ENCODE data around the gene ZNF653.
"Not testable (repeated sequence)": the region's sequence is repeated elsewhere in the genome, so short reads cannot be mapped to it uniquely, and the experiment has no call there.

ZNF653 gene

GRCh38 chr19:11461453-11461852 lies 44.2 kb downstream of the ZNF653 start:
- H3K27ac ChIP-seq (ENCODE audit: low read depth, low read length) = no peak overlapping the region
- peaks cover 14% of the 10 kb centered on the region for H3K4me1 ChIP-seq (ENCODE audit: control insufficient read depth, insufficient read depth, low read length)
- no peak overlapping the region for H3K4me3 ChIP-seq (ENCODE audit: low read depth, low read length)
- no peaks in the 10 kb centered on the region for H3K27me3 ChIP-seq (ENCODE audit: control insufficient read depth, insufficient read depth, low read length)
- H3K9ac ChIP-seq (ENCODE audit: low read length) = no peak overlapping the region
- H3K36me3 ChIP-seq (ENCODE audit: control insufficient read depth, insufficient read depth, low read length) = no peaks in the 10 kb centered on the region
- H3K9me3 ChIP-seq (ENCODE audit: control insufficient read depth, insufficient read depth, low read depth, low read length) = no peaks in the 10 kb centered on the region

GRCh38 chr19:11460207-11460606 lies 45.4 kb downstream of the ZNF653 start:
- Histone ChIP-seq H3K9me3 (ENCODE audit: control insufficient read depth, insufficient read depth, low read depth, low read length) (no peaks in the 10 kb centered on the region), H3K4me1 (ENCODE audit: control insufficient read depth, insufficient read depth, low read length) (peaks cover 6% of the 10 kb centered on the region), H3K27me3 (ENCODE audit: control insufficient read depth, insufficient read depth, low read length) (no peaks in the 10 kb centered on the region), H3K27ac (ENCODE audit: low read depth, low read length) (no peak overlapping the region), H3K9ac (ENCODE audit: low read length) (no peak overlapping the region), H3K36me3 (ENCODE audit: control insufficient read depth, insufficient read depth, low read length) (no peaks in the 10 kb centered on the region), H3K4me3 (ENCODE audit: low read depth, low read length) (no peak overlapping the region)

GRCh38 chr19:11458912-11459311 lies 46.7 kb downstream of the ZNF653 start:
- H3K9ac ChIP-seq (ENCODE audit: low read length); H3K4me3 ChIP-seq (ENCODE audit: low read depth, low read length); H3K27ac ChIP-seq (ENCODE audit: low read depth, low read length); H3K9me3 ChIP-seq (ENCODE audit: control insufficient read depth, insufficient read depth, low read depth, low read length); H3K27me3 ChIP-seq (ENCODE audit: control insufficient read depth, insufficient read depth, low read length); H3K4me1 ChIP-seq (ENCODE audit: control insufficient read depth, insufficient read depth, low read length); H3K36me3 ChIP-seq (ENCODE audit: control insufficient read depth, insufficient read depth, low read length): not testable (repeated sequence)

GRCh38 chr19:11458236-11458900 lies 47.3 kb downstream of the ZNF653 start:
- H3K27me3 ChIP-seq (ENCODE audit: control insufficient read depth, insufficient read depth, low read length) = no peaks in the 10 kb centered on the region

GRCh38 chr19:11457831-11458230 lies 47.8 kb downstream of the ZNF653 start:
- Histone ChIP-seq H3K27me3 (ENCODE audit: control insufficient read depth, insufficient read depth, low read length) (no peaks in the 10 kb centered on the region), H3K4me1 (ENCODE audit: control insufficient read depth, insufficient read depth, low read length) (peaks cover 13% of the 10 kb centered on the region), H3K9me3 (ENCODE audit: control insufficient read depth, insufficient read depth, low read depth, low read length) (no peaks in the 10 kb centered on the region), H3K27ac (ENCODE audit: low read depth, low read length) (no peak overlapping the region), H3K4me3 (ENCODE audit: low read depth, low read length) (no peak overlapping the region), H3K36me3 (ENCODE audit: control insufficient read depth, insufficient read depth, low read length) (no peaks in the 10 kb centered on the region), H3K9ac (ENCODE audit: low read length) (no peak overlapping the region)

More at GRCh38 chr19:11458236-11458900, 47.3 kb downstream of the ZNF653 start:
- H3K9ac ChIP-seq (ENCODE audit: low read length) = no peak overlapping the region
- H3K9me3 ChIP-seq (ENCODE audit: control insufficient read depth, insufficient read depth, low read depth, low read length) = no peaks in the 10 kb centered on the region
- peaks cover 8% of the 10 kb centered on the region for H3K4me1 ChIP-seq (ENCODE audit: control insufficient read depth, insufficient read depth, low read length)
- no peaks in the 10 kb centered on the region for H3K36me3 ChIP-seq (ENCODE audit: control insufficient read depth, insufficient read depth, low read length)
- H3K4me3 ChIP-seq (ENCODE audit: low read depth, low read length) = no peak overlapping the region
- H3K27ac ChIP-seq (ENCODE audit: low read depth, low read length) = no peak overlapping the region

- no peaks in the 10 kb centered on the region for H3K36me3 ChIP-seq (ENCODE audit: control insufficient read depth, insufficient read depth, low read length)
Observed at GRCh38 chr19:11457115-11457514, 48.5 kb downstream of the ZNF653 start.

GRCh38 chr19:11456659-11457058 lies 49.0 kb downstream of the ZNF653 start:
- H3K27me3 ChIP-seq (ENCODE audit: control insufficient read depth, insufficient read depth, low read length) = no peaks in the 10 kb centered on the region
- H3K36me3 ChIP-seq (ENCODE audit: control insufficient read depth, insufficient read depth, low read length) = no peaks in the 10 kb centered on the region
- no peak overlapping the region for H3K4me3 ChIP-seq (ENCODE audit: low read depth, low read length)
- H3K9me3 ChIP-seq (ENCODE audit: control insufficient read depth, insufficient read depth, low read depth, low read length) = no peaks in the 10 kb centered on the region
- no peak overlapping the region for H3K9ac ChIP-seq (ENCODE audit: low read length)
- H3K27ac ChIP-seq (ENCODE audit: low read depth, low read length) = no peak overlapping the region
- peaks cover 24% of the 10 kb centered on the region for H3K4me1 ChIP-seq (ENCODE audit: control insufficient read depth, insufficient read depth, low read length)

More at GRCh38 chr19:11457115-11457514, 48.5 kb downstream of the ZNF653 start:
- Histone ChIP-seq H3K4me3 (ENCODE audit: low read depth, low read length) (no peak overlapping the region), H3K27ac (ENCODE audit: low read depth, low read length) (no peak overlapping the region), H3K4me1 (ENCODE audit: control insufficient read depth, insufficient read depth, low read length) (peaks cover 20% of the 10 kb centered on the region), H3K9ac (ENCODE audit: low read length) (no peak overlapping the region), H3K27me3 (ENCODE audit: control insufficient read depth, insufficient read depth, low read length) (no peaks in the 10 kb centered on the region), H3K9me3 (ENCODE audit: control insufficient read depth, insufficient read depth, low read depth, low read length) (no peaks in the 10 kb centered on the region)

GRCh38 chr19:11455233-11455554 lies 50.4 kb downstream of the ZNF653 start:
- H3K27me3 ChIP-seq (ENCODE audit: control insufficient read depth, insufficient read depth, low read length); H3K36me3 ChIP-seq (ENCODE audit: control insufficient read depth, insufficient read depth, low read length); H3K4me3 ChIP-seq (ENCODE audit: low read depth, low read length): not testable (repeated sequence)

GRCh38 chr19:11453468-11454341 lies 51.9 kb downstream of the ZNF653 start:
- Histone ChIP-seq H3K27me3 (ENCODE audit: control insufficient read depth, insufficient read depth, low read length) (no peaks in the 10 kb centered on the region), H3K4me1 (ENCODE audit: control insufficient read depth, insufficient read depth, low read length) (peaks cover 29% of the 10 kb centered on the region), H3K36me3 (ENCODE audit: control insufficient read depth, insufficient read depth, low read length) (peaks cover 14% of the 10 kb centered on the region), H3K4me3 (ENCODE audit: low read depth, low read length) (no peak overlapping the region), H3K27ac (ENCODE audit: low read depth, low read length) (no peak overlapping the region), H3K9ac (ENCODE audit: low read length) (no peak overlapping the region), H3K9me3 (ENCODE audit: control insufficient read depth, insufficient read depth, low read depth, low read length) (no peaks in the 10 kb centered on the region)

More at GRCh38 chr19:11455233-11455554, 50.4 kb downstream of the ZNF653 start:
- H3K9ac ChIP-seq (ENCODE audit: low read length); H3K27ac ChIP-seq (ENCODE audit: low read depth, low read length); H3K9me3 ChIP-seq (ENCODE audit: control insufficient read depth, insufficient read depth, low read depth, low read length): not testable (repeated sequence)
- H3K4me1 ChIP-seq (ENCODE audit: control insufficient read depth, insufficient read depth, low read length) = peaks cover 29% of the 10 kb centered on the region

- no peaks in the 10 kb centered on the region for H3K27me3 ChIP-seq (ENCODE audit: control insufficient read depth, insufficient read depth, low read length)
- H3K36me3 ChIP-seq (ENCODE audit: control insufficient read depth, insufficient read depth, low read length) = peaks cover 24% of the 10 kb centered on the region
- no peak overlapping the region for H3K9ac ChIP-seq (ENCODE audit: low read length)
- H3K4me1 ChIP-seq (ENCODE audit: control insufficient read depth, insufficient read depth, low read length) = peaks cover 29% of the 10 kb centered on the region
- no peak overlapping the region for H3K4me3 ChIP-seq (ENCODE audit: low read depth, low read length)
- no peaks in the 10 kb centered on the region for H3K9me3 ChIP-seq (ENCODE audit: control insufficient read depth, insufficient read depth, low read depth, low read length)
- no peak overlapping the region; the same call in none of the 2 replicates for H3K27ac ChIP-seq (ENCODE audit: low read depth, low read length)
Observed at GRCh38 chr19:11452620-11453310, 52.9 kb downstream of the ZNF653 start.

Data from HUES6 (cell line).